GM12873 (cell line): ENCODE data around the gene CHD8.

ENCODE experiments used
- CTCF ChIP-seq: IDR thresholded peaks from 2 replicates; pipeline ENCODE4 v1.5.1; 2012; ENCODE audit warnings: low read depth, mild to moderate bottlenecking, moderate library complexity, low read length, control low read depth; ENCODE audit not compliant: insufficient read depth; ENCODE audit errors: missing control alignments

The CHD8 gene

DNA sequence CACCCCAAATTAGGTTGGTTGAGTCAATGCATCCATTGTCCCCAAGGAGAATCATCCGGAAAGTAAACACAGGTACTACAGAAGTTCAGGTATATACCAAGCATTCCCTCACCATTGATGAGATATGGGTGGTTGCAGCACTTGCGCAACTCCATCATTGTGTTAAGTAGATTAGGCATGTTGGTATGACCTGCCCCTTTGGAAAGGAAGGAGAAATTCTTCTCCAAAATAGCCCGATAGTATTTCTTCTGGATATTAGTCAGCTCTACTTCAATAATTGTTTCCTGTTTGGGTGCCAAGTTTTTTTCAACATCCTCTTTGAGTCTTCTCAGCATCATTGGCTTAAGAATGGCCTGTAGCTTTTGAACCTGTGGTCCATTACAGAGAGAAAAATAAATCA, 50.8 kb downstream of the CHD8 start:
- TF ChIP-seq CTCF, result no peak

GRCh38 chr14:21399311-21399870, 56.5 kb downstream of the CHD8 start:
- TF ChIP-seq CTCF, result no peak

GRCh38 chr14:21398901-21399300, 57.0 kb downstream of the CHD8 start:
- TF ChIP-seq CTCF, result no peak

DNA sequence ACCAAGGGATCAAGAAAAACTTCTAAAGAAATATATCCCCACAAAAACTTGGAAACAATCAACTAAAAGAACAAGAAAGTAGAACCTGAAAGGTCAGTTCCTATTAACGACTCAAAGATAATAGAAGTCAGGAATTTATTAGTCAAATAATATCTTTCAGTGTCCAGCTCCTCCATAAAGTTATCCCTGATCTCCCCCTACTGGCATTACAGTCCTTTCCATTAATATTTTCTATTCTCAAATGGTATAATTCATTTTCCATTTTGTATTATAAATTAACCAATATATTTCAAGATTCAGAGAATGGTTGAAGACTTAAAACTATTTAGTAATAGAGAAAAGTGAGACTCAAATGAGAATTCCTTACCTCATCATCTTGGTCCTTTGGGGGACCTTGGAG, 60.5 kb downstream of the CHD8 start:
- no peak for TF ChIP-seq CTCF

GRCh38 chr14:21385188-21385904, 70.6 kb downstream of the CHD8 start:
- no peak for TF ChIP-seq CTCF

GRCh38 chr14:21384494-21384851, 71.5 kb downstream of the CHD8 start:
- no peak for TF ChIP-seq CTCF

DNA sequence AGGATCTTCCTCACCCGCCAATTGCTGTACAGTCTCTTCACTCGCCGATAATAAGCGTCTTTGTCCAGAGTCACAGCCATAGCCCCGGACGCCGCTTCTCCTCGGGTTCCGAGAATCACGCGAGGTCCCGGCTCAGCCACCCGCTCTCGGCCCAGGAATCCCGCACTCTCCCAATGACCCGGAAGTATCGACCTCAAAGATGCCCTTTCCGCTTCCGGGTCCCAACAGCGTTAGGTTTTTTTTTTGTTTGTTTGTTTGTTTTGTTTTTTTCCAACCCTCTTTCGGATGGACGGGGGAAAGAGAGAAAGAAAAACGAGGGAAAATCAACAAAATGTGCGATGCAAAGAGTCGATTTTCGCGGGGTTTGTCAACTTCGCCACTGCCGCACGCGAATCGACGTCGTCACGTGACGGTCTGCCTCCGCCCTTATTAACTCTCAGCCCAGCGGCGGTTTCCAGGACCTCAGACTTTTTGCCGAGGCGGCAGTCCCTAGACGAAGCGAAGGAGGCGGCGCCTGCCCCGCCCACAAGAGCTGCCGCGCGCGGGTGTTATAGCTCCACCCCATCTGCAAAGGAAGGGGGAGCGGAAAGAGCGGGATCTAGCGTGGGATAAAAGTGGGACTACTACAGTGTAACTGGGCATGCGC, 72.0 kb downstream of the CHD8 start, which contains the start of gene SUPT16H:
Gene SUPT16H, minus strand, starts transcription at position 172 of the 646 bp plus-strand sequence. Its CDS starts 92 bp downstream, at position 80.
- no peak for TF ChIP-seq CTCF
